Daoy (cell line): ENCODE data around the gene CSRP2. TPM values are rescaled to one million over a fixed set of nuclear protein-coding genes. Genes with fewer than 3 reads are reported as not detected.

ENCODE experiments used
- DNase-seq: peaks from one replicate; pipeline ENCODE4 v3.0.0-alpha.2; 2015; ENCODE audit warnings: low read depth
- total RNA-seq: library from RNA; depleted of rRNA; stranded (reverse); fragments of >200 nt; shearing (Covaris generic); gene quantifications from 2 replicates; pipeline ENCODE4 v1.2.3, GENCODE V29; 2014; rRNA removed

The CSRP2 gene
- total RNA-seq: 74.6 and 90.0 TPM in 2 replicates

DNA sequence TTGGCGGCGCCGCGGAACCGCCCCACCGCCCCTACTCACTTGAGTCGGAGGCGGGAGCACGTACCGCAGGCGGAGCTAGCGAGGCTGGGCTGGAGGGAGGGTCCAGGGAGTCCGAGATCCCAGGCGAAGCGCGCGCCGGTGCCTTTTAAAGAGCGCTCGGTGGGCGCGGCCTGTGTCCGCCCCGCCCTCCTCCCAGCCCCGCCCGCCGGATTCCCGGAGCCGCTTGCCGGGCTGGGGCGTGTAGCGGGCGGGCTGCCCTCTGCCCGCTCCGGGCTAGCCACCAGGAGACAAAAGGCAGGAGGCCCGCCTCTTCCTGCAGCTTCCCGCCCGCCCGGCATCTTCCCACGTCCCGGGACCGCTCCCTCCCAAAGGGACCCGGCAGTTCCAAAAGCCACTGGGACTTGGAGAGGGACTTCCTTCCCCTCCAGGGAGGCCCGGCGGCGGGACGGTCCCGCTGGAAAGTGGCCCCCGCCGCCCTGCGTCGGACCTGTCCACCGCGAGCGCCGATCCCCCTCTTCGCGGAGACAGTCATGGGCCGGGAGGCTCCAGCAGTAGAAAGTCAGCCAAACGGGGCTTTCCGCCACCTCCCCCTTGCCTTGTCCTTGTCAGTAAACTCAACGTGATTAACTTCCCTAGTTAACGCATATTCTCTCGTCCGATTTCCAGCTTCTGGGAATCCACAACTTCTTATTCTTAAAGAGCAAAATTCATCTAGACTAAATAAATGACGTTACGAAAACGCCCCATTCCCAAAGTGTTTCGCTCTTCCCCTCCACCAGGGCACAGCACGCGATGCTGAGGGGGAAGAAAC is at the start of gene CSRP2:
Gene CSRP2, minus strand, starts transcription at position 121 of the 811 bp plus-strand sequence. CDS start 12,759 bp downstream, outside the sequence.
- DNase-seq: peak; percentile 93

DNA sequence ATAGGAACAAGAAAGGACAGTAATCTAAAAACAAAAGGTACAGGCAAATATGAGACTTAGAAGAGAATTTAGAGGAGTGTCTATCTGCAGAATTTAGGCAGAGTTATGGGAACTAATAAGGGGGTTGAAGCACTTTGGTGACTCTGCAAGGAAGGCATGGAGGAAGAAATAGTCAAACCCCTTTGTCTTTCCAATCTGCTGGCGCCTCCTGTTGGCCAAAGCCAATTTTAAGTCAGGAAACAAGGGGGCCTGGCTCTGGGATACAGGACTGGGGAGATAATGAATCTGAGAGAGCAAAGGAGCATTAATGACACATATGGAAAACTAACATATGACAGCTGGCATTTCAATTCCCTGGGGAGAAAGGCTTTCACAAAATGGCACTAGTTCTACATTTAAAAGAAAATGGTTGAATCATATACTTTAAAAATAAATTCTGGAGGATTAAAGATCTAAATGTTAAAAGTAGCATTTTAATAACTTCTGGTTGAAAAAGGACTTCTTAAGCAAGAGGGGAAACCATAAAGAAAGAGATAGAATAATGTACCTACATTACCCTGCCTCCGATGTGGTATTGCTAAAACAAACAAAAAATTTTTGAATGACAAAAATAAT is 48.5 kb upstream of the CSRP2 start:
- peak; percentile 29 for DNase-seq

DNA sequence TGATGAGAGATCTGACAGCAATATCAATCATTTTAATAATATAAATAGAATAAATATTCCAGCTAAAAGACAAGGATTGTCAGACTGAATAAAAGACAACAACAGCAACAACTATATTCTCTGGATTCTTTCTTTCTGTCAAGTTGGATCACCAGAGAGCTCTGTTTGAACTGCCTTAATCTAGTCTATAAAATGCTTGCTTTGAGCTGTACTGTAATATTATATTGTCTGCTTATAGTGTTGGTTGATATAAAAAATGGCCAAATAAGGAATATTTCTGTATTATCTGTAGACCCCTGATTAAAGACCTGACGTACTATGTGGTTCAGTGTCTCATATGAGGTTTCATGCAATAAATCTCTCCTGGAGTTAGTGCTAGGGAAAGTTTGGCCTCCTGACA is 46.3 kb upstream of the CSRP2 start:
- DNase-seq: no peak

DNA sequence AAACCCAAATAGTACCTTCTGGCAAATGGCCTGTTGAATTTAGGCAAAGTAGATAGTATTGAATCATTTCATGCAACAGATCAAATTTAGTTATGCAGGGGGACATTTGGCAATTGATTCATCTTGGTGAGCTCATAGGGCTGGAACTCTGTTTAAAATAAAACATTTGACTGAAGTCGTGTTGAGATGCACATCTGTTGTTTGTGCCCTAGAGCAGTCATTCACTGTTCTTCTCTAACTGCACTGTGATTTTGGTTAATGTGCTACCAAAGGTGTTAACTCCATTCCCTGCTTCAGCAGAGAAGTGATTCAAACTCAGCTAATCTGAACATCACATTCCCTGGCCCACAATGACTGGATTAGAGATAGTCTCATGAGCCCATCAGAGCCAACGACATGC is 44.0 kb upstream of the CSRP2 start:
- no peak for DNase-seq

DNA sequence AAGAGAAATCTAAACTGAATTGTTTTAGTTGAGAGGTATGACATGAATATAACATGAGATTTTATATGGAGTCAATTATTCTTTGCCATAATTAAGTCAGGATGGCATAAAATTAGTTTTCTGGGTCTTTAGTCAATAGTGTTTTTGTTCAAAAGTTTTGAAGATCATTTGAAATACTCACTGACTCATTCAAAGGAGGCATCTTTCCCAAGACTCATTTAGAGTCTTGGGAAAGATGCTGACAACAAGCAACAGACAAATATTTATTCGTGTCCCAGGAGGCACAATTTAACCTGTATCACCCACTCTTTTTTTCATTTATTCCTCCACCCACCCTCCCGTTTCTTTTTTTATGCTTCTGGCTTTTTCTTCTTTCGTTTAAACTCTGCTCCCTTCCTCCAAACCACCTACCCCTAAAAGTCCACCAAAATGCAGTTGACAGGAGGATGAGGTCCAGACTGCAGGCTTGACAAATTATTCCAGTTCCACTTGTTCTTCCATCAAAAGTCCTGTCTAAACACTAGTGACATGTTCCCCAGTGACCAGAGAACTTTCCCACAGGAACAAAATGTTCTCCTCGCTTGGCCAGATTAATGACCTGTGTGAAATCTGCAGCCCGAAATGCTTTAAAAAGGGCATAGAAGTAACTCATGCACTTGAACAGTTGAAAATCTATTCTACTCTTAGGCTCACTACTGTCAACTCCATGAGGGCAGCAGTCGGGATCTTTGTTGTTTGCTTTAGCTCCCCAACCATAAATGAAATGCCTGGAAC is 43.3 kb upstream of the CSRP2 start:
- no peak for DNase-seq

DNA sequence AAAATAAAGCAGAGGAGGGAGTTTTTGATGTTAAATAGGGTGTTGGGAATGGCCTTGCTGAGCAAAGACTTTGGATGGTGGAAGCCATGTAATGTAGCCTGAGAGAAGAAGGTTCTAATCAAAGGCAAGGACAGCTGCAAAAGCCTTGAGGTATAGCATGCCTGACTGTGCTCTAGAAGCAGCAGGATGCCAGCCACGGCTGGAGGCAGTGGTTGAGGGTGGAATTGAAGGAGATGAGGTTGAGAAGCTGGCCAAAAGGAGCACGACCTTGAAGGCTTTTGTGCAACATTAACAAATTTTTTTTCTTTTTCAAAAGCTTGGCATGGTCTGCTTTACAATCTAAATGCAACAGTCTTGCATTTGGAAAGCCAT is 42.3 kb upstream of the CSRP2 start:
- no peak for DNase-seq

DNA sequence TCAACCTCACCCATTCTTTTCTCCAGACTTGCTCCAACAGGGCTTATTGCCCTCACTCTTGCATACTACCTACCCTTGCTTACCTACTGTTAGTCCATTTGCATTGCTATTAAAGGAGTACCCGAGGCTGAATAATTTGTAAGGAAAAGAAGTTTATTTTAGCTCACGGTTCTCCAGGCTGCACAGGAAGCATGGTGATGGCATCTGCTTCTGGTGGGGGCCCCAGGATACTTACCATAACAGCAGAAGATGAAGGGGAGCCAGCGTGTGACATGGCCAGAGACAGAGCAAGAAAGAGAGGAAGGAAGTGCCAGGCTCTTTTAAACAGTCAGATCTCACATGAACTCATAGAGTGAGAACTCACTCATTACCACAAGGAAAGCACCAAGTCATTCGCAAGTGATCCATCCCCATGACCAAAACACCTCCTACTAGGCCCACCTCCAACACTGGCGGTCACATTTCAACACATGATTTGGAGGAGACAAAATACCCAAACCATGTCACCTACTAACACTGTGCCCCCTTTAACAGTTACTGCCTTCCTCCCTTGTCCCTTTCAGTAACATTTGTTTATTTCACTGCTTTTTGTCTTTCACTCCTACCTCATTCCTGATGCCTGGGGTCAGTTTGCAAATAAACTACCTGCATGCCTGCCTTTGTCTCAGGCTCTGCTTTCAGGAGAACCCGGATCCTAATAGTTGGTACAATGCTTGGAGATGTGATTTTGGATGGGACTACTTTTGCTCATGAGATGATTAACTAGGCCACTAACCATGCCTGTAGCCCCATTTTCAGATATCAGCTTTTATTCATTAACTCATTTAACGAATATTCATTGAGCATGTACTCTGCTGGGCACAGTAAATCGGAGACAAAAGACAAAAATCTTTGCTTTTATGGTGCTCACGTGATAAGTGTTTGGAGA is 41.6 kb upstream of the CSRP2 start:
- DNase-seq: no peak

DNA sequence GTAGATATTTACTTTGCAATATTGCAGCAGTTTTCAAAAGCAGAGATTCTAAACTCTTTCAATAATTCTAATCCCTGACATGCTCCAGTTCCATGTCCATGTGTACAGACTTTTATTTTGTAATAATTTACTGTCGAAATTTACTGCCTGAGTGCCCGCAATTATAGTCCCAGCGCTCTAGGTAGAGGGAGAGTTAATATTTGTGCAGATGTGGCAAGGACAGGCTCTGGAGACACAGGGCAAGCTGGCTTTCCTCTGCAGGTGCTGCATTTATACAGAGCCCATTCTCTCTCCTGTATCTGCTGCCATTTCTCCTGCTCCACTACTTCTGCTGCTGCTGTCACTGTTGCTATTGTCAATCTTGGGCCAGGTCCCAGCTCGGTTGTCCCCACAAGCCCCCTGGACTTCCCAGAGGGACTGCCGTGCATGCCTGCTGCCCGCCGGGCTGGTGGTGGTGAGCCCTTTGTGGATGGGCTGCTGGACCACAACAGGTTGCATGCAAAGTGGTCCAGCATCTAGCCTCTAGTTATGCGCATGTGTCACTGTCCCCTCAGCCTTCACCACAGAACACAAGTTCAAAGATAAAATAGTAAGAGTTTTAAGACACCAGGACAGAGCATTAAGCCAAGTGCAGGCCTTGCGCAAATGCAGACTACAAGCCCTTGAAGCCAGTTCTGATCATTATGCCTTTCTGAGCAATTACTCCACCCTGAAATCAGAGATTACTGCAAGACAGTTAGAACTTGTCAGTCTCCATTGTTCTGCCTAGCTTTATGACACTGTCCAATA is 40.8 kb upstream of the CSRP2 start:
- DNase-seq: no peak

DNA sequence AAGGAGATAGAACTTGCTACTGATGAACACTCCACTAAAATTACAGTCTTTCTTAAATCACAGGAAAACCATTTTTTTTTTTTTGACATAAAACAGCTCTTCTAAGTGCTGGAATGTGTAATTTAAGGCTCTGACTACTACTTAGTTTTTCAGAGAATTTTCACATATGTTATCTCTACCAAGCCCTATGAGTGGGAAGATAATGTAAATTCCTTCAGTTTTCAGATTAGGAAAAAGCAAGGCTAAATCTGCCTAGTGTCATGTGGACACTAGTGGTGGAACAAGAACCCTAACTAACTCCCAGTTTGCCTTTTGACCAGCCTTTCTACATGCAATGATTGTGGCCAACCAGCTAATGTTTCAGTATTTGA is 37.3 kb upstream of the CSRP2 start:
- DNase-seq: no peak

DNA sequence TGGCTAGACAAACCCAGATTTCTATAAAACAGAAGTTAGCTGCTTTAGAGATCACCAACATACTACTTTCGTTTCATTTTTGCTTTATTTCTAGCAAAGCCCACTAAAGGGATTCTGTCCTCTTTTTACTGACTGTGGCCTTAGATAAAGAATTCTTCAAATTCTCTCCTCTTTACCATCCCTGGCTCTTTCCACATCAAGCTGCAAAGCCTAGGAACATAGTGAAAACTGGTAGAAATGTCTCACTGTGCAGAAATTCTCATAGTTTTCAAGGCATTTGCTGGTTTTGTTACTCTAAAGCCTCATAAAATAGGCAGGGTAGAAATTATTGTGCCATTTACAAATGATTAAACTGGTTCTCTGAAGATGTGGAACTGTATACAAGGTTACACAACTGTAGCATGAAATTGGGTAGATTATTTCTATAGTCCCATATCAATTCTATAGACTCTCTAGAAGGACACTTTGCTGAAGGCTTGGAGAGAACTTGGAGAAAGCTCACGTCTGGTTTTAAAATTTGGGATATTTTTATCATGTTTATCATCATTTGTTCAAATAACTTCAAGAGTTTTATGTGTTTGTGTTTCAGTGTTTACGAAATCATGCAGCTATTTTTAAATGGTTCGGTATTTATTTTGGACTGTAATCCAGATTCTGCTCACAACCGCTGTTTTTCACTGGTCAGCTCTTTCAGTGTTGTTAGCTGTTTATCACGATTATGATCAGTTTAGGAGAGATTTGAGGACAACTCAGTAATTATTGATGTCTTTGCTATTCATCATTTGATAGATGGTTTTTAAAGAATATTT is 36.7 kb upstream of the CSRP2 start:
- no peak for DNase-seq

DNA sequence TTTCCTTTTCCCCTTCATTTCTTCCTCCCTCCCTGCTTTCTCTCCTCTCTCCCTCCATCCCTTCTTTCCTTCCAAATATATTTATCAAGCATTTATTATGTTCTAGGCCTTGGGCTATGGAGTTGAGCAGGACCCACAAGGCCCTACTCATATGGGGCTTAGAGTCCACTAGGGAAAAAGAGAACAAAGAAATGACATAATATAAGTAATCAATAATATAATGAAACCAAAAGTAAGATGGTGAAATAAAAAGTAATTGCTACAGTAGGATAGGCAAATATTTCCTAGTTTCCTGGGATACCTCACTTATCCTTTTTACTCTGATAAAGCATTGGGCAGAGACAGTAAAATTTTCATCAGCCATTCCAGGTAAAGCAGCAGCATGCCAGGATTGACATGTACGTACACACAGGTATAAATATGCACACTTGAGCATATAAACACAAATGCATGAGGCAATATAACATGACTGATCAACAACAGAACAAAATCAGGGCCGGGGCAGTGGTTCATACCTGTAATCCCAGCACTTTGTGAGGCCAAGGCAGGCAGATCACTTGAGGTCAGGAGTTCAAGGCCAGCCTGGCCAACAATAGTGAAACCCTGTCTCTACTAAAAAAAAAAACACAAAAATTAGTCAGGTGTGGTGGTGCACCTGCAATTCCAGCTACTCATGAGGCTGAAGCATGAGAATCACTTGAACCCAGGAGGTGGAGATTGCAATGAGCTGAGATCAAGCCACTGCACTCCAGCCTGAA is 35.5 kb upstream of the CSRP2 start:
- DNase-seq: no peak

DNA sequence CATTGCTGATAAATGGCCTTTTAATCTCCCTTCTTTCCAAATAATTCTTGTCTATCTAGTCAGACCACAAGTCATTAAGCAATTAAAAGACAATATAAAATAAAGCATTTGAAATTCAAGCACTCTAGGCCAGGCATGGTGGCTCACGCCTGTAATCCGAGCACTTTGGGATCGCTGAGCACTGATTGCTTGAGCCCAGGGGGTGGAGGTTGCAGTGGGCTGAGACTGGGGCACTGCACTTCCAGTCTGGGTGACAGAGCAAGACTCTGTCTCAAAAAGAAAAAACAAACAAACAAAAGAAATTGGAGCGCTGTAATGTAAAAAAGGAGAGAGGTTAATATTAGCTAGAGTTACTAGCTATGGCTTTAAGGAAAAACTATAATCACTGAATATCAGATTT is 30.5 kb upstream of the CSRP2 start:
- DNase-seq: no peak

DNA sequence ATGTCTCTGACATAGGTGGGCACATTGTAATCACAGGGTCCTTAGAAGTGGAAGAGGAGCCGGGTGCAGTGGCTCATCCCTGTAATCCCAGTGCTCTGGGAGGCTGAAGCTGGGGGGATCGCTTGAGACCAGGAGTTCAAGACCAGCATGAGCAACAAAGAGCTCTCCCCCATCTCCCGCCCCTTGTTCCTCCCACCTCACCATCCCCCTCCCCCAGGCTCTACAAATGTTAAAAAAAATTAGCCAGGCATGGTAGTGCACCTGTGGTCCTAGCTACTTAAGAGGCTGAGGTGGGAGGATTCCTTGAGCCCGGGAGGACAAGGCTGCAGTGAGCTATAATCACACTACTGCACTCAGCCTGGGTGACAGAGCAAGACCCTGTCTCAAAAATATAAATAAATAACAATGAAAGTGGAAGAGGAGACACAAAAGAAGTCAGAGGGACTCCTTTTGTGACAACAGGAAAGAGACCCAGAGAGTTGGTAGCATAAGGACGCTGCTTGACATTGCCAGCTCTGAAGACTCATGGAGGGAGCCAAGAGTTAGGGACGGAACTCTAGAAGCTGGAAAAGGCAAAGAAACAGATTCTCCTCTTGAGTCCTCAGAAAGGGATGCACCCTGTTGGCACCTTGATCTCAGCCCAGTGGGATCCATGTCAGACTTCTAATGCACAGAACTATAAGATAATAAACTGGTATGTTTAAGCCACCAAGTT is 29.6 kb upstream of the CSRP2 start:
- no peak for DNase-seq

DNA sequence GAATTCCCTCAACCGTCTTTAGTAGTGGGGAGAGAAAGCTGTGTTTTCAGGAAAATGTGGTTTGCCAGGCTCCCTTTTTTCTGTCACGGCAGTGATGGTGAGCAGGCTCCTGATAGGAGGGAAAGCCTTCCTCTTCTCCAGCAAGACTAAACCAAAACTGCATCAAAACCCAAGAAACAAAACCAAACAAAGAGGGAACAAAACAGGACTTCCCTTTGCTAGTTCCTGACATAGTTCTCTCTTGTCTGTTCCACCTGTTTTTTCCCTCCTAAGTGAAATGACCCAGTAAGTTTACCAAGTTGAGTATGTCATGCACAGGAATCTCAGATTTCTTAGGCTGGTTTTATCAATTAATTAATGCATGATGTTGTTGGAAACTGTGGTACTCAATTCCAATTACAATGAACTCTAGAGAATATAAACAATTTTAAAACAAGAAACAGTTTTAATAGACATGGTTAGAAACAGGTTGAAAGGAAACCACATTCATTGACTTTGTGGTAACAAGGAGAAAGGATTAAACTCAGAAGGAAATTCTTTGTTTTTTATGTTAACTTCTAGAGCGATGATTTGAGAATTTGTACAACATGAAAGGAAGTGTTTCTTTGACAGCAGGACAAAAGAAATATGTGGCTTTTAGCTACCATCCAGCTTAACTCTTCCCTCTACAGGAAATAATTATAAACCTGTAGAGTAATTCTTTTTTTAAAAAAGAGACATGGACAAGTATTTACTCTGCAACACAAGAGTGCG is 23.0 kb upstream of the CSRP2 start:
- DNase-seq: no peak

DNA sequence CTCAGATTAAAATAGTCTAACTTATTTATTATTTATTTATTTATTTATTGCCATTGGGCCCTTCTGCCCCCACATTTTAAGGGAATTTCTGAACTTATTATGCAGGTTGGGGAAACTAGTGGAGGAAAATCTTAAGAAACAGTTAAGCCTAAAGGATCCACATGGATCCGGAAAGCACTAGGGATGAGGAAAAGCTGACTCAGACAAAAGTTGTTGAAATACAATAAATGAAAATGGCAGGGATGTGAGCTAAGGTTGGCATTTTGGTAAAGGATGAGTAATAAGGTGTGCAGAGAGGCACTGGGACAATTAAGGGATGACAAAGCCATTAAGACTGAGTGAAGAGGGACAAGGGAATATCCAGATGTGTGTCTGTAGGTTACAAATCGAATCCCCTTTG is 20.7 kb upstream of the CSRP2 start:
- DNase-seq: no peak

DNA sequence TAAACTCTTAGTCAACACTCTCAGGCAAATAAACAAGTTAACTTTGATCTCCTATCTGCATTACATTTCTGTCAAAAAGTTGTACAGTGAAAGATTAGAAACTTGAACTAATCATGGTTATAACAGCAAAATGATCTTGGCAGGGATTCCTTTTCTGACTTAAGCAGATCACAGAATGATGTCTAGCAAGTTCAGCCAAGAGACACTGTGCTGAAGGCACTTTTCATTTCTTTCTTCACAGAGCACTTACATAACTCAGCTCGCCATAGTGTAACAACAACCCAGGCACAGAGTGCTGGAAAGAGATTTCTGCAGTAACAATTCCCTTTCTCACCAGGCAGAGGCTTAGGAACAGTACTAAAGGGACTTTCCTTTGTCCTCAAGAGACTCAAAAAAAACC is 19.6 kb upstream of the CSRP2 start:
- no peak for DNase-seq

DNA sequence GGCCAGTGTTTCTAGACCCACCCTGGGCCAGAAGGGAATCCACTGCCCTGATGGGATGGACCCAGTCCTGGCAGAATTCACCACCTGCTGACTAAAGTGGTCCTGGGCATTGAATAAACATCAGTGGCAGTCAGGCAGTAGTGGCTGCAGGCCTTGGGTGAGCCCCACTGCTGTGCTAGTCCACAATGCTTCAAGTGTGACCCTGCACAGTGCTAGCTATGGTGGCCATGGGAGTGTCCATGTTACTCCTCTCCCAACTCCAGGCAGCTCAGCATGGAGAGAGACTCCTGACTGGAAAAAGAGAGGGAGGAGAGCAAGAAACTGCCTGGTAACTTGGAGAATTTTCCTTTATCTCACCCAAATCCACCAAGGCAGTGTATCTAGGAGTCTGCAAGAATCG is 17.5 kb upstream of the CSRP2 start:
- no peak for DNase-seq

DNA sequence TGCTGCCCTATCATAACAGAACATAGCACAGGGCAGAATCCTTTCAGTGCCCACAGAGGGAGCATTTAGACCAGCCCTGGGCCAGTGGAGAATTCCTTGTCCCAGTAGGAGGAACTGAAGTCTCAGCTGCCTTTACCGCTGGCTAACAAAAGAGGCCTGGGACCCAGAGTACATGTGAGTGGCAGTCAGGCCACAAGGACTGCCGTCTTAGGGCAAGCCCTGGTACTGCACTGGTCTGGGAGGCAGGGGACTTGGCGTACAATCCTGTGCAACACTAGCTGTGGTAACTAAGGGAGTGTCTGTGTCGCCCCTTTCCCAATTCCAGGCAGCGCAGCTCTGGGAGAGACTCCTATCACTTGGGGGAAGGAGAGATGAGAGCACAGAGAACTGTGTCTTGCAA is 17.0 kb upstream of the CSRP2 start:
- DNase-seq: no peak
